B cell (primary cell): ENCODE data around the gene ZBTB44.

Experiments used
- EZH2 ChIP-seq: IDR thresholded peaks from 2 replicates; pipeline ENCODE4 v1.6.1; 2012; ENCODE audit warnings: borderline replicate concordance, low read depth, mild to moderate bottlenecking, moderate library complexity, low read length; ENCODE audit not compliant: insufficient read depth, poor library complexity, severe bottlenecking
- TF ChIP-seq, protein P1 (sequence below): fragments of 200-600 bp; IDR thresholded peaks from one replicate; pipeline ENCODE4 v1.8.0; 2022; ENCODE audit warnings: antibody characterized with exemption, mild to moderate bottlenecking

DNA sequence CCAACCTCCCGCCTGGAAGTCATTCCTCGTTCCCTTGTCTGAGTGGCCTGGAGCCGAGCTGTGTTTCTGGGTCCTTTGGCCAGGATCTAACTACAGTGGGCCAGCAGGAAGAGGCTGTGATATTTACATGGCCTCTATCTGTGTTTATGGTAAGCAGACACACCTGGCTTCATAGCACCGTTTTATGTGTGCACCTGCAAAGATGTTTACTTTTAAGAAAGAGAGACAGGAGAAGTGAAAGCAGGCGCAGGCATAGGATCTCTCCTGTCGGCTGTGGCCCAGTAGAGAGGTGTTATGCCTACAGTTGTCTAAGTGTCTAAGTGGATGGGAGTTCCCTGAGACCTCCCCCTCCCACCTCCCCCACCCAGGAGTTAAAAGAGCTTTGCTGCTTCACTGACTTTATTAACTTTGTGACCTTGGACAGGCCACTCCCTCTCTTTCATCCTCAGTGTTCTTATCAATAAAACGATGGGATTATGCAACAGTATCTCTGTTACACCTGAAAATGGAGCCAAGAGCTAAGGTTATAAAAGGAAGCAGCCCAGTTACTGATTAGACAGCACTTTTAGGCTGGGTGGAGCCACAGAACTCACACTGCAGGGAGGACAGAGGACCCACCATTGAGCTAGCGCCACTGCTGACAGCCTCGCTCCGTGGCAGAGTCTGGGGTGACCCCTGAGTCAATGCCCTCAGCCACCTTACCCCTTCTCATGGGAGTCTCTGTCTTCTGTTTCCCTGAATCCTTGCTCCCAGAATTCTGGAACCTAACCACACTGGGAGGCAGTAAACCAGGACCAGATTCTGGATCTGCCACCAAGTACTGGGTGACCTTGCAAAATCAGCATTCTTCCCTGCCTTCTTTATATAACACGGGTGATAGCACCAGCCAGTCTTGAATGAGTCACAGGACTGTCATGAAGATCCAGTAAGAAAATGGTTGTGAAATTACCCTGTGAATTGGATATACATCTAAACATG is 133.1 kb downstream of the ZBTB44 start:
- TF ChIP-seq, protein P1, sequence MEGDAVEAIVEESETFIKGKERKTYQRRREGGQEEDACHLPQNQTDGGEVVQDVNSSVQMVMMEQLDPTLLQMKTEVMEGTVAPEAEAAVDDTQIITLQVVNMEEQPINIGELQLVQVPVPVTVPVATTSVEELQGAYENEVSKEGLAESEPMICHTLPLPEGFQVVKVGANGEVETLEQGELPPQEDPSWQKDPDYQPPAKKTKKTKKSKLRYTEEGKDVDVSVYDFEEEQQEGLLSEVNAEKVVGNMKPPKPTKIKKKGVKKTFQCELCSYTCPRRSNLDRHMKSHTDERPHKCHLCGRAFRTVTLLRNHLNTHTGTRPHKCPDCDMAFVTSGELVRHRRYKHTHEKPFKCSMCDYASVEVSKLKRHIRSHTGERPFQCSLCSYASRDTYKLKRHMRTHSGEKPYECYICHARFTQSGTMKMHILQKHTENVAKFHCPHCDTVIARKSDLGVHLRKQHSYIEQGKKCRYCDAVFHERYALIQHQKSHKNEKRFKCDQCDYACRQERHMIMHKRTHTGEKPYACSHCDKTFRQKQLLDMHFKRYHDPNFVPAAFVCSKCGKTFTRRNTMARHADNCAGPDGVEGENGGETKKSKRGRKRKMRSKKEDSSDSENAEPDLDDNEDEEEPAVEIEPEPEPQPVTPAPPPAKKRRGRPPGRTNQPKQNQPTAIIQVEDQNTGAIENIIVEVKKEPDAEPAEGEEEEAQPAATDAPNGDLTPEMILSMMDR: no peak
- no peak for TF ChIP-seq EZH2
